ENCODE measurements around the gene ARAP1.

GRCh38 chr11:72670041-72670440 is 82.2 kb downstream of the ARAP1 start:
- TF ChIP-seq CTCF (IDR thresholded peaks at IDR 0.05), result no peak
- no peak for TF ChIP-seq POLR2A (IDR thresholded peaks at IDR 0.05)
